AG04449 (cell line): ENCODE results near the gene ZGPAT.

Experiments used
- CTCF ChIA-PET: fragments of 350-600 bp; formaldehyde crosslinking; extraction: SDS; loops from one replicate; lab custom pipeline; 2021; ENCODE audit warnings: antibody characterized with exemption; lab: Yijun Ruan, JAX
- POLR2A ChIA-PET: fragments of 400-600, 350-600 bp; formaldehyde crosslinking; extraction: SDS; loops from one replicate; lab custom pipeline; 2020; ENCODE audit warnings: antibody characterized with exemption, inconsistent platforms; lab: Yijun Ruan, JAX
- DNase-seq: peaks from one replicate; pipeline ENCODE4 v3.0.0-alpha.2; 2010; ENCODE audit warnings: low read depth, low spot score
- H3K4me3 ChIP-seq: 2 replicates; pipeline ENCODE4 v1.5.1; 2011; ENCODE audit warnings: low read depth, mild to moderate bottlenecking, control low read depth, low read length
- TF ChIP-seq, protein P1 (sequence below): IDR thresholded peaks from one replicate; pipeline ENCODE4 v1.5.1; 2011; ENCODE audit warnings: mild to moderate bottlenecking, moderate library complexity, low read length, control low read depth, inconsistent platforms; ENCODE audit not compliant: insufficient read depth; ENCODE audit errors: missing control alignments

ZGPAT gene

DNA sequence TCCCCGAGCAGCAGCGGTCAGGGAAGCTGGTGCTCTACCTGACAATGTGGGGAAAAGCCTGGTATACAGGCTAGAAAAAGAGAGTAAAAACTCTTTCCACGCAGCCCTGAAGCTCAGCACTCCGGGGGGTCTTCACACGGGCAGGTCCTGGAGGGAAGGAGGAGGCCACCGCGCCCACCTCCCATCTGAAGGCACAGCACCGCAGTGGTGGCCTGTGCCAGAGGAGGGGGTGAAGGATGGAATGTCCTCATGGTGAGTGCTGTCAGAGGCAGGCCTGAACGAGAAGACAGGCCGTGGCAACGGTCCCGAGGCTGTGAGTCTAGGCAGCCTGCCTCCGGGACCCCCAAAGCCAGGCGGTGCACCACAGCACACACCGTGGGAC lies 37.6 kb downstream of the ZGPAT start:
- ChIA-PET CTCF (no interaction called here), POLR2A (interaction anchor here (0.7 to 1.2 kb wide), 2 partner anchors 10 to 83 kb away, joined by 3 read pairs; no protein-coding TSS in a partner anchor)
- TF ChIP-seq, protein P1, sequence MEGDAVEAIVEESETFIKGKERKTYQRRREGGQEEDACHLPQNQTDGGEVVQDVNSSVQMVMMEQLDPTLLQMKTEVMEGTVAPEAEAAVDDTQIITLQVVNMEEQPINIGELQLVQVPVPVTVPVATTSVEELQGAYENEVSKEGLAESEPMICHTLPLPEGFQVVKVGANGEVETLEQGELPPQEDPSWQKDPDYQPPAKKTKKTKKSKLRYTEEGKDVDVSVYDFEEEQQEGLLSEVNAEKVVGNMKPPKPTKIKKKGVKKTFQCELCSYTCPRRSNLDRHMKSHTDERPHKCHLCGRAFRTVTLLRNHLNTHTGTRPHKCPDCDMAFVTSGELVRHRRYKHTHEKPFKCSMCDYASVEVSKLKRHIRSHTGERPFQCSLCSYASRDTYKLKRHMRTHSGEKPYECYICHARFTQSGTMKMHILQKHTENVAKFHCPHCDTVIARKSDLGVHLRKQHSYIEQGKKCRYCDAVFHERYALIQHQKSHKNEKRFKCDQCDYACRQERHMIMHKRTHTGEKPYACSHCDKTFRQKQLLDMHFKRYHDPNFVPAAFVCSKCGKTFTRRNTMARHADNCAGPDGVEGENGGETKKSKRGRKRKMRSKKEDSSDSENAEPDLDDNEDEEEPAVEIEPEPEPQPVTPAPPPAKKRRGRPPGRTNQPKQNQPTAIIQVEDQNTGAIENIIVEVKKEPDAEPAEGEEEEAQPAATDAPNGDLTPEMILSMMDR: no peak
- DNase-seq: no peak
- no peak overlapping the region for H3K4me3 ChIP-seq

- TF ChIP-seq, protein P1: no peak
- no peak for DNase-seq
- CTCF ChIA-PET: interaction anchor here (1.1 kb wide), 1 partner anchor 29 kb away, joined by 4 read pairs; no protein-coding TSS in a partner anchor
- no peak overlapping the region for H3K4me3 ChIP-seq
- POLR2A ChIA-PET: interaction anchor here (0.7 to 1.2 kb wide), 2 partner anchors 11 to 84 kb away, joined by 3 read pairs; no protein-coding TSS in a partner anchor
These were observed 38.3 kb downstream of the ZGPAT start for GRCh38 chr20:63745961-63746731.

GRCh38 chr20:63746751-63747315 lies 39.0 kb downstream of the ZGPAT start:
- no peak overlapping the region for H3K4me3 ChIP-seq
- POLR2A ChIA-PET: no interaction called here
- TF ChIP-seq, protein P1: no peak
- DNase-seq: no peak
- CTCF ChIA-PET: interaction anchor here (1.1 kb wide), 1 partner anchor 28 kb away, joined by 4 read pairs; no protein-coding TSS in a partner anchor

DNA sequence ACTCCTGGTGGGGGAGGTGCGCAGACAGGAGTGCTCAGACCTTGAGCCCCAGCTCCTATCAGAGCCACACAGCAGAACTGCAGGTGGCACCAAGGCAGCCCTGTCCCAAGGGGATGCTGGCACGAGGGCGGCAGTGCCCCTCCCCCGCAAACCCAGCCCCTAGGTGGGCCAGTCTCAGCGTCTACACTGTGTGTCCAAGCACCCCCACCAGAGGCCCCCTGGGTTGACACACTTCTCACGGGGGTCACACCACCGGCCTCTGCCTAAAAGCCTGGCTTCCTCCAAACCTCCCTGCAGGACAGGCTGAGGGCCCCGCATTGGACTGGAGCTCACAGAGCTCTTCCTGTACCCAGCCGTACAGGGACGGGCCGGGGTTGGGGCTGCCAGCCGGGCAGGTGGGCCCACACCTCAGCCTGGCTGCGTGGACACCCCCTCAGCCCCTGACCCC lies 39.8 kb downstream of the ZGPAT start:
- ChIA-PET CTCF (interaction anchor here (1.1 kb wide), 1 partner anchor 28 kb away, joined by 4 read pairs; no protein-coding TSS in a partner anchor), POLR2A (no interaction called here)
- TF ChIP-seq, protein P1: no peak
- no peak for DNase-seq
- H3K4me3 ChIP-seq: no peak overlapping the region

- DNase-seq: no peak
- ChIA-PET POLR2A (no interaction called here), CTCF (interaction anchor here (1.3 kb wide), 1 partner anchor 27 kb away, joined by 5 read pairs; no protein-coding TSS in a partner anchor)
- TF ChIP-seq, protein P1: no peak
- no peak overlapping the region for H3K4me3 ChIP-seq
These were observed 40.5 kb downstream of the ZGPAT start for GRCh38 chr20:63748070-63748933.
